ENCODE measurements around the gene GPR146.

The GPR146 gene

GRCh38 chr7:1106063-1106792 lies 61.9 kb downstream of the GPR146 start:
- no peaks in the 10 kb centered on the region for H3K79me2 ChIP-seq (ENCODE audit: insufficient read depth, low read length)
- H3K36me3 ChIP-seq (ENCODE audit: insufficient read depth, low read length): no peaks in the 10 kb centered on the region; the same call in 1 of the 2 replicates
- no peaks in the 10 kb centered on the region for H3K9me2 ChIP-seq (ENCODE audit: low read depth, low read length)
- H3K4me2 ChIP-seq (ENCODE audit: low read length): no peak overlapping the region
- H3F3A ChIP-seq (ENCODE audit: insufficient read depth, low read length): no peaks in the 10 kb centered on the region
- H2AFZ ChIP-seq (ENCODE audit: low read length): no peak overlapping the region
- H3K9me3 ChIP-seq (ENCODE audit: low read length): no peaks in the 10 kb centered on the region
- H4K20me1 ChIP-seq (ENCODE audit: insufficient read depth, low read length): no peaks in the 10 kb centered on the region
- no peak for TF ChIP-seq EZH2 (IDR thresholded peaks at IDR 0.05; ENCODE audit: borderline replicate concordance, low read length)
- no peak for TF ChIP-seq CTCF (IDR thresholded peaks at IDR 0.05; ENCODE audit: low read length)
- H3K9ac ChIP-seq (ENCODE audit: low read length): no peak overlapping the region
- H3K27me3 ChIP-seq (ENCODE audit: insufficient read depth, low read length): no peaks in the 10 kb centered on the region
- no peak overlapping the region for H3K4me3 ChIP-seq (ENCODE audit: low read depth, low read length, poor library complexity, severe bottlenecking)
- H3K4me1 ChIP-seq (ENCODE audit: insufficient read depth, low read length, severe bottlenecking): no peaks in the 10 kb centered on the region
- H3K27ac ChIP-seq (ENCODE audit: low read depth, low read length, poor library complexity, severe bottlenecking): no peak overlapping the region

GRCh38 chr7:1106793-1107421 lies 62.6 kb downstream of the GPR146 start:
- Histone ChIP-seq H3K79me2 (ENCODE audit: insufficient read depth, low read length) (no peaks in the 10 kb centered on the region), H3K4me1 (ENCODE audit: insufficient read depth, low read length, severe bottlenecking) (no peaks in the 10 kb centered on the region), H3K9me3 (ENCODE audit: low read length) (no peaks in the 10 kb centered on the region), H3K4me2 (ENCODE audit: low read length) (no peak overlapping the region), H4K20me1 (ENCODE audit: insufficient read depth, low read length) (no peaks in the 10 kb centered on the region), H3K27ac (ENCODE audit: low read depth, low read length, poor library complexity, severe bottlenecking) (no peak overlapping the region), H3K9ac (ENCODE audit: low read length) (no peak overlapping the region), H2AFZ (ENCODE audit: low read length) (no peak overlapping the region), H3K4me3 (ENCODE audit: low read depth, low read length, poor library complexity, severe bottlenecking) (no peak overlapping the region), H3K36me3 (ENCODE audit: insufficient read depth, low read length) (no peaks in the 10 kb centered on the region; the same call in 1 of the 2 replicates), H3K27me3 (ENCODE audit: insufficient read depth, low read length) (no peaks in the 10 kb centered on the region), H3K9me2 (ENCODE audit: low read depth, low read length) (no peaks in the 10 kb centered on the region), H3F3A (ENCODE audit: insufficient read depth, low read length) (no peaks in the 10 kb centered on the region)
- no peak for TF ChIP-seq CTCF (IDR thresholded peaks at IDR 0.05; ENCODE audit: low read length)
- no peak for TF ChIP-seq EZH2 (IDR thresholded peaks at IDR 0.05; ENCODE audit: borderline replicate concordance, low read length)

- H3K36me3 ChIP-seq (ENCODE audit: insufficient read depth, low read length): no peaks in the 10 kb centered on the region; the same call in 1 of the 2 replicates
- H3K9me3 ChIP-seq (ENCODE audit: low read length): no peaks in the 10 kb centered on the region
- H3K79me2 ChIP-seq (ENCODE audit: insufficient read depth, low read length): no peaks in the 10 kb centered on the region
- H4K20me1 ChIP-seq (ENCODE audit: insufficient read depth, low read length): no peaks in the 10 kb centered on the region
- no peak overlapping the region for H3K4me3 ChIP-seq (ENCODE audit: low read depth, low read length, poor library complexity, severe bottlenecking)
- no peak overlapping the region for H2AFZ ChIP-seq (ENCODE audit: low read length)
- no peak overlapping the region for H3K4me2 ChIP-seq (ENCODE audit: low read length)
- no peak overlapping the region for H3K9ac ChIP-seq (ENCODE audit: low read length)
- TF ChIP-seq EZH2 (IDR thresholded peaks at IDR 0.05; ENCODE audit: borderline replicate concordance, low read length) (no peak), CTCF (IDR thresholded peaks at IDR 0.05; ENCODE audit: low read length) (no peak)
- no peak overlapping the region for H3K27ac ChIP-seq (ENCODE audit: low read depth, low read length, poor library complexity, severe bottlenecking)
- no peaks in the 10 kb centered on the region for H3K4me1 ChIP-seq (ENCODE audit: insufficient read depth, low read length, severe bottlenecking)
- H3F3A ChIP-seq (ENCODE audit: insufficient read depth, low read length): no peaks in the 10 kb centered on the region
- no peaks in the 10 kb centered on the region for H3K9me2 ChIP-seq (ENCODE audit: low read depth, low read length)
- no peaks in the 10 kb centered on the region for H3K27me3 ChIP-seq (ENCODE audit: insufficient read depth, low read length)
Measured at GRCh38 chr7:1108264-1108920, 64.0 kb downstream of the GPR146 start.
